Left lung (tissue), 10 donors: ENCODE data around the gene AUTS2. TPM values are rescaled to one million over a fixed set of nuclear protein-coding genes. Genes with fewer than 3 reads are reported as not detected.

Experiments used
- ATAC-seq: fragments of 200-7000 bp; cut with Tn5 transposase; one replicate; pipeline ENCODE4 v1.9.1; 2020; ENCODE audit warnings: moderate library complexity
- DNase-seq, 4 donors: peaks; one replicate each; pipeline ENCODE4 v3.0.0-alpha.2; 2013 to 2020
- H3K27ac ChIP-seq, 2 donors: fragments of 200-600 bp; sonication (generic) in 1 of 2; one replicate each; pipeline versions ENCODE4 v1.5.0 to v1.8.0; 2020 to 2021
- H3K27me3 ChIP-seq, 2 donors: fragments of 200-600 bp; sonication (generic) in 1 of 2; one replicate each; pipeline versions ENCODE4 v1.5.0 to v1.8.0; 2020 to 2021
- H3K36me3 ChIP-seq, 2 donors: fragments of 200-600 bp; sonication (generic) in 1 of 2; one replicate each; pipeline versions ENCODE4 v1.5.0 to v1.8.0; 2020 to 2021
- H3K4me1 ChIP-seq, 2 donors: fragments of 200-600 bp; one replicate each; pipeline ENCODE4 v1.8.0; 2021
- H3K4me3 ChIP-seq, 2 donors: fragments of 200-600 bp; sonication (generic) in 1 of 2; one replicate each; pipeline versions ENCODE4 v1.5.0 to v1.8.0; 2020 to 2021; ENCODE audit warnings: mild to moderate bottlenecking in 1 of 2
- H3K9me3 ChIP-seq, 2 donors: fragments of 200-600 bp; sonication (generic) in 1 of 2; one replicate each; pipeline versions ENCODE4 v1.5.0 to v1.8.0; 2020 to 2021
- intact Hi-C, 2 donors: fragments of 100-400 bp; cut with DNase I; formaldehyde crosslinking; loops; one replicate each; pipeline versions ENCODE4 v1.11.2 to v1.14.2; 2022
- polyA plus RNA-seq, 6 donors: library from polyadenylated mRNA; unstranded; fragments of 120-200 nt; gene quantifications; one replicate each; pipeline ENCODE4 v1.2.1, GENCODE V29; 2013; ENCODE audit not compliant: insufficient read length in 6 of 6
- total RNA-seq, 2 donors: library from RNA; stranded (reverse); fragmentation: NEBNext Ultra II Directional; extraction: Animal tissue kit (Norgen Biotek cat#: 25700); gene quantifications; one replicate each; pipeline ENCODE4 v1.2.1, GENCODE V29; 2021
- TF ChIP-seq, protein P1 (sequence below), 2 donors: fragments of 200-600 bp; sonication (generic) in 1 of 2; IDR thresholded peaks; one replicate each; pipeline versions ENCODE4 v1.5.0 to v1.8.0; 2021; ENCODE audit warnings: antibody characterized with exemption in 2 of 2
- donor health status: DM: no; HTN: yes; CAD: no.
- donor health status: DM: no; HTN: no; CAD: no.

AUTS2 gene
- total and polyA plus RNA-seq, 8 donors, result 40.4 to 119 (median 103) TPM

DNA sequence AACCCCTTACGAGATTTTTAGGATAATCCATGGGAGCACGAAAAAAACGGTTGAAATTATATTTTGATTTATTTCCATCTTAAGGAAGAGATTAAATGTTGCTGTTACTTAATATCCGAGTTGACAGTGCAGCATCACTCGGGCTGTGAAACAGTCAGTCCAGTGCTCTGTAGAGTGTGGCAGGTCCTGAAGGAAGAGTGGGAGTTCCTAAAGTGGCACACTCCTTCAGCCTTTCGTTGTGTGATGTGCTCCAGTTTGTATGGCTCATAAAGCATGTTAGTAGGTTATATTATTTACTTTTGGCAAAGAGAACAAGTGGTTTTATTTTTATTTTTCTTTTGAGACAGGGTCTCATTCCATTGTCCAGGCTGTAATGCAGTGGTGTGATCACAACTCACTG is 358.3 kb downstream of the AUTS2 start:
- ATAC-seq, result no peak
- intact Hi-C loops, result no loop called here
- no peak overlapping the region for H3K27ac ChIP-seq
- TF ChIP-seq, protein P1, sequence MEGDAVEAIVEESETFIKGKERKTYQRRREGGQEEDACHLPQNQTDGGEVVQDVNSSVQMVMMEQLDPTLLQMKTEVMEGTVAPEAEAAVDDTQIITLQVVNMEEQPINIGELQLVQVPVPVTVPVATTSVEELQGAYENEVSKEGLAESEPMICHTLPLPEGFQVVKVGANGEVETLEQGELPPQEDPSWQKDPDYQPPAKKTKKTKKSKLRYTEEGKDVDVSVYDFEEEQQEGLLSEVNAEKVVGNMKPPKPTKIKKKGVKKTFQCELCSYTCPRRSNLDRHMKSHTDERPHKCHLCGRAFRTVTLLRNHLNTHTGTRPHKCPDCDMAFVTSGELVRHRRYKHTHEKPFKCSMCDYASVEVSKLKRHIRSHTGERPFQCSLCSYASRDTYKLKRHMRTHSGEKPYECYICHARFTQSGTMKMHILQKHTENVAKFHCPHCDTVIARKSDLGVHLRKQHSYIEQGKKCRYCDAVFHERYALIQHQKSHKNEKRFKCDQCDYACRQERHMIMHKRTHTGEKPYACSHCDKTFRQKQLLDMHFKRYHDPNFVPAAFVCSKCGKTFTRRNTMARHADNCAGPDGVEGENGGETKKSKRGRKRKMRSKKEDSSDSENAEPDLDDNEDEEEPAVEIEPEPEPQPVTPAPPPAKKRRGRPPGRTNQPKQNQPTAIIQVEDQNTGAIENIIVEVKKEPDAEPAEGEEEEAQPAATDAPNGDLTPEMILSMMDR (IDR thresholded peaks at IDR 0.05), result no peak
- H3K4me1 ChIP-seq, result no peaks in the 10 kb centered on the region
- H3K9me3 ChIP-seq, result no peaks in the 10 kb centered on the region
- no peaks in the 10 kb centered on the region for H3K36me3 ChIP-seq
- H3K27me3 ChIP-seq, result no peaks in the 10 kb centered on the region
- H3K4me3 ChIP-seq, result no peak overlapping the region
- no peak for DNase-seq

GRCh38 chr7:69957661-69958060 is 359.4 kb downstream of the AUTS2 start:
- Histone ChIP-seq H3K36me3 (no peaks in the 10 kb centered on the region), H3K4me1 (peaks cover 8 to 9% of the 10 kb centered on the region in 2 donors), H3K9me3 (no peaks in the 10 kb centered on the region), H3K27me3 (no peaks in the 10 kb centered on the region), H3K4me3 (no peak overlapping the region), H3K27ac (no peak overlapping the region)
- intact Hi-C loops, result no loop called here
- TF ChIP-seq, protein P1 (IDR thresholded peaks at IDR 0.05), result no peak
- no peak for ATAC-seq
- DNase-seq, result no peak

GRCh38 chr7:69959789-69960499 is 361.7 kb downstream of the AUTS2 start:
- Histone ChIP-seq H3K27ac (no peak overlapping the region), H3K9me3 (no peaks in the 10 kb centered on the region), H3K27me3 (no peaks in the 10 kb centered on the region), H3K36me3 (no peaks in the 10 kb centered on the region), H3K4me1 (peaks cover 12 to 16% of the 10 kb centered on the region in 2 donors), H3K4me3 (no peak overlapping the region)
- ATAC-seq (no peak), DNase-seq (no peak)
- intact Hi-C loops, result no loop called here
- TF ChIP-seq, protein P1 (IDR thresholded peaks at IDR 0.05), result no peak

- no peaks in the 10 kb centered on the region for H3K27me3 ChIP-seq
- H3K4me1 ChIP-seq, result peaks cover 12 to 16% of the 10 kb centered on the region in 2 donors
- H3K4me3 ChIP-seq, result no peak overlapping the region
- H3K9me3 ChIP-seq, result no peaks in the 10 kb centered on the region
- DNase-seq, result no peak
- H3K27ac ChIP-seq, result no peak overlapping the region
- no peak for ATAC-seq
- no peaks in the 10 kb centered on the region for H3K36me3 ChIP-seq
- intact Hi-C loops, result no loop called here
- TF ChIP-seq, protein P1 (IDR thresholded peaks at IDR 0.05), result no peak
Measured at GRCh38 chr7:69961436-69961835, 363.2 kb downstream of the AUTS2 start.

- TF ChIP-seq, protein P1 (IDR thresholded peaks at IDR 0.05), result no peak
- no peak overlapping the region for H3K27ac ChIP-seq
- H3K4me3 ChIP-seq, result no peak overlapping the region
- peak; percentile 85 for ATAC-seq
- no peaks in the 10 kb centered on the region for H3K36me3 ChIP-seq
- H3K4me1 ChIP-seq, result peaks cover 12 to 16% of the 10 kb centered on the region in 2 donors
- H3K27me3 ChIP-seq, result no peaks in the 10 kb centered on the region
- no peaks in the 10 kb centered on the region for H3K9me3 ChIP-seq
- DNase-seq, result peak in 3 of 4 donors; percentile 42 to 58 (median 54)
- intact Hi-C loops, result no loop called here
Measured at GRCh38 chr7:69962186-69963065, 364.2 kb downstream of the AUTS2 start.
